HepG2 (cell line): ENCODE measurements around the gene DEPDC5. TPM values are rescaled to one million over a fixed set of nuclear protein-coding genes. Genes with fewer than 3 reads are reported as not detected.

ENCODE experiments used
- ATAC-seq: fragments of 200-7000 bp; cut with Tn5 transposase; 3 replicates; pipeline ENCODE4 v1.9.1; 2020; ENCODE audit warnings: mild to moderate bottlenecking, moderate library complexity
- BruUV-seq: library from RNA; stranded (reverse); fragments of 400-500 nt; replicated peaks from 2 replicates; lab custom pipeline; 2021; lab: Mats Ljungman, UMichigan
- CTCF ChIA-PET: fragments of 300-600 bp; formaldehyde crosslinking; extraction: SDS; loops from one replicate; lab custom pipeline; 2021; ENCODE audit warnings: low total read pairs, inconsistent platforms, low intra/inter-chr PET ratio; lab: Yijun Ruan, JAX
- POLR2A ChIA-PET: fragments of 350-600 bp; sonication (Branson Sonifier 250); formaldehyde crosslinking; loops from one replicate; lab custom pipeline; 2020; ENCODE audit warnings: antibody characterized with exemption, inconsistent platforms; lab: Yijun Ruan, JAX
- DNase-seq: peaks from one replicate; pipeline ENCODE4 v3.0.0-alpha.2; 2015; ENCODE audit warnings: low spot score
- FAIRE-seq: peaks from 3 replicates; lab custom pipeline; 2011; peaks lifted over from hg19 to GRCh38; lab: Jason Lieb, UNC
- H2AFZ ChIP-seq: one replicate; pipeline ENCODE4 v1.6.1; 2011; ENCODE audit warnings: low read length, inconsistent platforms
- H3K27ac ChIP-seq: fragments of 300-600 bp; 3 replicates; pipeline ENCODE4 v1.8.0; 2011; ENCODE audit warnings: mixed run types, mild to moderate bottlenecking, mixed read lengths, low read length, inconsistent platforms; ENCODE audit not compliant: insufficient read depth; ENCODE audit errors: extremely low read length
- H3K27me3 ChIP-seq, 2 experiments: fragments of 200-600 bp in 1 of 2; 2 replicates in 1 of 2; 3 replicates in 1 of 2; pipeline versions ENCODE4 v1.6.0 to v1.8.0; 2011; ENCODE audit warnings: low read length in 2 of 2, mild to moderate bottlenecking in 2 of 2, moderate library complexity in 2 of 2, inconsistent platforms in 1 of 2; ENCODE audit not compliant: insufficient read depth in 2 of 2, control insufficient read depth in 1 of 2
- H3K36me3 ChIP-seq, 2 experiments: fragments of 200-600 bp in 1 of 2; replicated peaks in 1 of 2; 2 replicates in 1 of 2; 3 replicates in 1 of 2; pipeline versions ENCODE4 v1.5.1 to v1.8.0; 2011; ENCODE audit warnings: low read length in 2 of 2, inconsistent platforms in 1 of 2; ENCODE audit not compliant: insufficient read depth in 2 of 2, control insufficient read depth in 1 of 2
- H3K4me1 ChIP-seq: 2 replicates; pipeline ENCODE4 v1.5.1; 2012; ENCODE audit warnings: low read length, inconsistent platforms; ENCODE audit not compliant: insufficient read depth
- H3K4me2 ChIP-seq: 2 replicates; pipeline ENCODE4 v1.6.0; 2011; ENCODE audit warnings: low read depth, low read length, inconsistent platforms
- H3K4me3 ChIP-seq, 3 experiments: fragments of 200-600 bp in 1 of 3; sonication (generic), shearing (Covaris generic) in 1 of 3; replicated peaks in 1 of 3; 2 replicates each; pipeline ENCODE4 v1.5.1; 2011 to 2016; ENCODE audit warnings: low read length in 3 of 3, inconsistent platforms in 2 of 3, low read depth in 2 of 3, mild to moderate bottlenecking in 2 of 3, control low read depth in 1 of 3, mixed read lengths in 1 of 3; ENCODE audit not compliant: insufficient read depth in 1 of 3
- H3K79me2 ChIP-seq: one replicate; pipeline ENCODE4 v1.6.1; 2011; ENCODE audit warnings: low read length, inconsistent platforms; ENCODE audit not compliant: insufficient read depth
- H3K9ac ChIP-seq: 2 replicates; pipeline ENCODE4 v1.6.0; 2011; ENCODE audit warnings: mild to moderate bottlenecking, low read depth, low read length, inconsistent platforms; ENCODE audit not compliant: insufficient read depth
- H3K9me3 ChIP-seq: 2 replicates; pipeline ENCODE4 v1.5.1; 2012; ENCODE audit warnings: mild to moderate bottlenecking, low read length
- H4K20me1 ChIP-seq: 2 replicates; pipeline ENCODE4 v1.6.0; 2011; ENCODE audit warnings: inconsistent platforms, mild to moderate bottlenecking, low read length, moderate library complexity; ENCODE audit not compliant: insufficient read depth
- ELF1 ChIP-seq: sonication (generic); formaldehyde crosslinking; IDR thresholded peaks from 2 replicates; pipeline ENCODE4 v1.4.0; 2020; ENCODE audit warnings: missing genetic modification reagents
- MIER2 ChIP-seq: IDR thresholded peaks from 2 replicates; pipeline ENCODE4 v1.6.1; 2016; ENCODE audit warnings: missing biosample characterization, missing genetic modification reagents
- NFRKB ChIP-seq: fragments of 450-650 bp; IDR thresholded peaks from 2 replicates; pipeline ENCODE4 v1.6.1; 2017
- RFX1 ChIP-seq: fragments of 450-650 bp; IDR thresholded peaks from 2 replicates; pipeline ENCODE4 v1.6.1; 2017
- TFDP1 ChIP-seq: IDR thresholded peaks from 2 replicates; pipeline ENCODE4 v1.6.1; 2016; ENCODE audit warnings: missing compliant biosample characterization, missing genetic modification reagents, borderline replicate concordance
- THAP9 ChIP-seq: sonication (generic); formaldehyde crosslinking; IDR thresholded peaks from 2 replicates; pipeline ENCODE4; 2020; ENCODE audit warnings: missing genetic modification reagents, mild to moderate bottlenecking, borderline replicate concordance
- ZBTB26 ChIP-seq: IDR thresholded peaks from 2 replicates; pipeline ENCODE4 v1.6.1; 2016; ENCODE audit warnings: missing compliant biosample characterization, missing genetic modification reagents, borderline replicate concordance
- ZBTB38 ChIP-seq: sonication (generic); formaldehyde crosslinking; IDR thresholded peaks from 2 replicates; pipeline ENCODE4 v1.5.1; 2020; ENCODE audit warnings: mild to moderate bottlenecking, missing genetic modification reagents
- WGBS: methylation state at CpG from one replicate; pipeline ENCODE4 v1.1.6; 2017; ENCODE audit warnings: low lambda C conversion rate; 5-methylcytosine and 5-hydroxymethylcytosine counted together
- in situ Hi-C: cut with HindIII; loops from 2 replicates; pipeline ENCODE4 v1.10.0; 2017; ENCODE audit warnings: low pct_unique_long_range_greater_than_20kb; ENCODE audit not compliant: extremely low pct_ligation_motif_present
- intact Hi-C: fragments of 100-400 bp; cut with micrococcal nuclease; formaldehyde crosslinking; loops from one replicate; pipeline ENCODE4 v1.10.0; 2022; ENCODE audit not compliant: unreplicated experiment
- polyA plus RNA-seq, 8 experiments: library from polyadenylated mRNA; depleted of rRNA in 3 of 8; stranded (reverse) in 7 of 8; unstranded in 1 of 8; fragments of >200 nt; fragmentation: Illumina TruSeq in 4 of 8; extraction: Trizol in 4 of 8; gene quantifications; 2 replicates each; pipeline versions ENCODE4 v1.2.1 to v1.2.3, GENCODE V29; 2011 to 2016; ENCODE audit warnings: low read depth in 4 of 8, missing spikeins in 1 of 8, mixed read lengths in 1 of 8; ENCODE audit not compliant: insufficient read depth in 1 of 8
- total RNA-seq, 5 experiments: library from RNA; depleted of rRNA; stranded (reverse); fragments of >200 nt; fragmentation: Illumina TruSeq; extraction: Trizol; gene quantifications; 2 replicates each; pipeline ENCODE4 v1.2.3, GENCODE V29; 2016; ENCODE audit warnings: low read depth in 1 of 5
- TF ChIP-seq, protein P1 (sequence below): IDR thresholded peaks from 2 replicates; pipeline ENCODE4 v1.6.1; 2018; ENCODE audit warnings: missing genetic modification reagents, mild to moderate bottlenecking, missing compliant biosample characterization
- TF ChIP-seq, protein P2 (sequence below): sonication (generic); formaldehyde crosslinking; IDR thresholded peaks from 2 replicates; pipeline ENCODE4 v1.4.0; 2020; ENCODE audit warnings: missing genetic modification reagents
- TF ChIP-seq, protein P3 (sequence below): sonication (generic); formaldehyde crosslinking; conservative IDR thresholded peaks from 2 replicates; pipeline ENCODE4 v1.4.0; 2020; ENCODE audit warnings: mild to moderate bottlenecking, missing genetic modification reagents, moderate library complexity

The DEPDC5 gene
- total and polyA plus RNA-seq, 2 of the 13 experiments (the other 11 are each of a cell fraction or from before 2014, with no cell fraction given), result 9.8 to 12.4 TPM

- in situ Hi-C loops (no loop called here), intact Hi-C loops (no loop called here)
- H3K9me3 ChIP-seq, result no peaks in the 10 kb centered on the region
- no peak overlapping the region for H3K4me2 ChIP-seq
- no peaks in the 10 kb centered on the region for H4K20me1 ChIP-seq
- no peaks in the 10 kb centered on the region for H3K79me2 ChIP-seq
- H3K4me1 ChIP-seq, result peaks cover 16% of the 10 kb centered on the region; the same call in 1 of the 2 replicates
- no peak for TF ChIP-seq ELF1 (CRISPR knock-in tag)
- no peak for TF ChIP-seq MIER2 (CRISPR knock-in tag)
- TF ChIP-seq, protein P1, sequence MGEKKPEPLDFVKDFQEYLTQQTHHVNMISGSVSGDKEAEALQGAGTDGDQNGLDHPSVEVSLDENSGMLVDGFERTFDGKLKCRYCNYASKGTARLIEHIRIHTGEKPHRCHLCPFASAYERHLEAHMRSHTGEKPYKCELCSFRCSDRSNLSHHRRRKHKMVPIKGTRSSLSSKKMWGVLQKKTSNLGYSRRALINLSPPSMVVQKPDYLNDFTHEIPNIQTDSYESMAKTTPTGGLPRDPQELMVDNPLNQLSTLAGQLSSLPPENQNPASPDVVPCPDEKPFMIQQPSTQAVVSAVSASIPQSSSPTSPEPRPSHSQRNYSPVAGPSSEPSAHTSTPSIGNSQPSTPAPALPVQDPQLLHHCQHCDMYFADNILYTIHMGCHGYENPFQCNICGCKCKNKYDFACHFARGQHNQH (CRISPR knock-in tag), result peak; percentile 85; the same call in 1 of the 2 replicates
- TF ChIP-seq RFX1, result peak; percentile 46; the same call in 1 of the 2 replicates
- no peak for TF ChIP-seq TFDP1 (CRISPR knock-in tag)
- no peak for TF ChIP-seq THAP9
- TF ChIP-seq, protein P2, sequence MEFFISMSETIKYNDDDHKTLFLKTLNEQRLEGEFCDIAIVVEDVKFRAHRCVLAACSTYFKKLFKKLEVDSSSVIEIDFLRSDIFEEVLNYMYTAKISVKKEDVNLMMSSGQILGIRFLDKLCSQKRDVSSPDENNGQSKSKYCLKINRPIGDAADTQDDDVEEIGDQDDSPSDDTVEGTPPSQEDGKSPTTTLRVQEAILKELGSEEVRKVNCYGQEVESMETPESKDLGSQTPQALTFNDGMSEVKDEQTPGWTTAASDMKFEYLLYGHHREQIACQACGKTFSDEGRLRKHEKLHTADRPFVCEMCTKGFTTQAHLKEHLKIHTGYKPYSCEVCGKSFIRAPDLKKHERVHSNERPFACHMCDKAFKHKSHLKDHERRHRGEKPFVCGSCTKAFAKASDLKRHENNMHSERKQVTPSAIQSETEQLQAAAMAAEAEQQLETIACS, result no peak
- TF ChIP-seq ZBTB38 (CRISPR knock-in tag), result peak; percentile 63; the same call in 1 of the 2 replicates
- no peak for TF ChIP-seq ZBTB26
- TF ChIP-seq, protein P3, sequence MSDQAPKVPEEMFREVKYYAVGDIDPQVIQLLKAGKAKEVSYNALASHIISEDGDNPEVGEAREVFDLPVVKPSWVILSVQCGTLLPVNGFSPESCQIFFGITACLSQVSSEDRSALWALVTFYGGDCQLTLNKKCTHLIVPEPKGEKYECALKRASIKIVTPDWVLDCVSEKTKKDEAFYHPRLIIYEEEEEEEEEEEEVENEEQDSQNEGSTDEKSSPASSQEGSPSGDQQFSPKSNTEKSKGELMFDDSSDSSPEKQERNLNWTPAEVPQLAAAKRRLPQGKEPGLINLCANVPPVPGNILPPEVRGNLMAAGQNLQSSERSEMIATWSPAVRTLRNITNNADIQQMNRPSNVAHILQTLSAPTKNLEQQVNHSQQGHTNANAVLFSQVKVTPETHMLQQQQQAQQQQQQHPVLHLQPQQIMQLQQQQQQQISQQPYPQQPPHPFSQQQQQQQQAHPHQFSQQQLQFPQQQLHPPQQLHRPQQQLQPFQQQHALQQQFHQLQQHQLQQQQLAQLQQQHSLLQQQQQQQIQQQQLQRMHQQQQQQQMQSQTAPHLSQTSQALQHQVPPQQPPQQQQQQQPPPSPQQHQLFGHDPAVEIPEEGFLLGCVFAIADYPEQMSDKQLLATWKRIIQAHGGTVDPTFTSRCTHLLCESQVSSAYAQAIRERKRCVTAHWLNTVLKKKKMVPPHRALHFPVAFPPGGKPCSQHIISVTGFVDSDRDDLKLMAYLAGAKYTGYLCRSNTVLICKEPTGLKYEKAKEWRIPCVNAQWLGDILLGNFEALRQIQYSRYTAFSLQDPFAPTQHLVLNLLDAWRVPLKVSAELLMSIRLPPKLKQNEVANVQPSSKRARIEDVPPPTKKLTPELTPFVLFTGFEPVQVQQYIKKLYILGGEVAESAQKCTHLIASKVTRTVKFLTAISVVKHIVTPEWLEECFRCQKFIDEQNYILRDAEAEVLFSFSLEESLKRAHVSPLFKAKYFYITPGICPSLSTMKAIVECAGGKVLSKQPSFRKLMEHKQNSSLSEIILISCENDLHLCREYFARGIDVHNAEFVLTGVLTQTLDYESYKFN, result 0 out of 2 replicates have a peak, but pooled peaks have one; percentile 21
- no peak for TF ChIP-seq NFRKB
- peak overlapping the region; percentile 37 for H3K27ac ChIP-seq
- POLR2A ChIA-PET, result no interaction called here
- WGBS, result 66% methylated on average over 6 of the region's 6 CpGs
- no peak overlapping the region for H2AFZ ChIP-seq
- no TSS peak for BruUV-seq
- no peak for FAIRE-seq
- peak; percentile 23 for DNase-seq
- peaks cover 5% of the 10 kb centered on the region in 2 experiments; a peak in 2 of 5 replicates for H3K36me3 ChIP-seq
- CTCF ChIA-PET, result no interaction called here
- no peak overlapping the region for H3K9ac ChIP-seq
- no peaks in the 10 kb centered on the region for H3K27me3 ChIP-seq
- peak; percentile 74 for ATAC-seq
- H3K4me3 ChIP-seq, result no peak overlapping the region
Measured at GRCh38 chr22:31893460-31893859, 139.6 kb downstream of the DEPDC5 start.
